ENCODE results near the gene DYDC1. TPM values are rescaled to one million over a fixed set of nuclear protein-coding genes. Genes with fewer than 3 reads are reported as not detected.

Gene DYDC1
- total and polyA plus RNA-seq, 11 donors = not detected

DNA sequence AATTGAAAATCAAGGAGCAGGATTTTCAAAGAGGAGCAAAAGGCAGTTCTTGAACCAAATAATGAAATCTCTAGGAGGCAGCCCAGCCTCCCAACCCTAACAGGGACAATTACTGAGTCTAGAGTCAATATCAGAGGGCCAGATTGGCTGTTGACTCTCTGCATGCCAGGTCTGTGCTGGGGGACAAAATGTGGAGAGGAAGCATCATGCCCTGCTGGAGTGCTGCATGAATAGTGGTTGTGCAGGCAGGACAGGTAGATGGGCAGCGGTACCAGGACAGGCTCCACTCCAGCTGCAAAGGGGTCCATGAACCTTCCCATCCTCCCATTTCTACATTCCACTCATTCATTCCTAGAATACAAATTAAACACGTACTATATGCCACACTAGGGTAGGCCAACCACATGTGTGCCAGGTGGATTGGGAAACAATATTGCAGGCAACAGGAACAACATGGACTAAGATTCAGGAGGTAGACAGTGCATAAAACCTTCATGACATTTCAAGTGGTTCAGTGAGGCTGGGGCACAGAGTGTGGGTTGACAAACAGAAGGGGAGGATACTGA, 36.7 kb downstream of the DYDC1 start:
- H3K4me3 ChIP-seq = no peak overlapping the region
- H3K9me3 ChIP-seq = peaks cover 0 to 7% (median 0%) of the 10 kb centered on the region in 12 donors
- WGBS, 4 donors = 93 to 96% (median 93%) methylated on average over 2 of the region's 2 CpGs
- H3K4me1 ChIP-seq = no peaks in the 10 kb centered on the region
- no peak for TF ChIP-seq POLR2A (IDR thresholded peaks at IDR 0.05)
- TF ChIP-seq, protein P1, sequence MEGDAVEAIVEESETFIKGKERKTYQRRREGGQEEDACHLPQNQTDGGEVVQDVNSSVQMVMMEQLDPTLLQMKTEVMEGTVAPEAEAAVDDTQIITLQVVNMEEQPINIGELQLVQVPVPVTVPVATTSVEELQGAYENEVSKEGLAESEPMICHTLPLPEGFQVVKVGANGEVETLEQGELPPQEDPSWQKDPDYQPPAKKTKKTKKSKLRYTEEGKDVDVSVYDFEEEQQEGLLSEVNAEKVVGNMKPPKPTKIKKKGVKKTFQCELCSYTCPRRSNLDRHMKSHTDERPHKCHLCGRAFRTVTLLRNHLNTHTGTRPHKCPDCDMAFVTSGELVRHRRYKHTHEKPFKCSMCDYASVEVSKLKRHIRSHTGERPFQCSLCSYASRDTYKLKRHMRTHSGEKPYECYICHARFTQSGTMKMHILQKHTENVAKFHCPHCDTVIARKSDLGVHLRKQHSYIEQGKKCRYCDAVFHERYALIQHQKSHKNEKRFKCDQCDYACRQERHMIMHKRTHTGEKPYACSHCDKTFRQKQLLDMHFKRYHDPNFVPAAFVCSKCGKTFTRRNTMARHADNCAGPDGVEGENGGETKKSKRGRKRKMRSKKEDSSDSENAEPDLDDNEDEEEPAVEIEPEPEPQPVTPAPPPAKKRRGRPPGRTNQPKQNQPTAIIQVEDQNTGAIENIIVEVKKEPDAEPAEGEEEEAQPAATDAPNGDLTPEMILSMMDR (IDR thresholded peaks at IDR 0.05) = no peak
- H3K27ac ChIP-seq = no peak overlapping the region
- peaks cover 0 to 6% (median 0%) of the 10 kb centered on the region in 9 donors for H3K27me3 ChIP-seq
- H3K36me3 ChIP-seq = no peaks in the 10 kb centered on the region
- no peak for ATAC-seq
- intact Hi-C loops (cut with DNase I) = no loop called here
- DNase-seq = no peak

DNA sequence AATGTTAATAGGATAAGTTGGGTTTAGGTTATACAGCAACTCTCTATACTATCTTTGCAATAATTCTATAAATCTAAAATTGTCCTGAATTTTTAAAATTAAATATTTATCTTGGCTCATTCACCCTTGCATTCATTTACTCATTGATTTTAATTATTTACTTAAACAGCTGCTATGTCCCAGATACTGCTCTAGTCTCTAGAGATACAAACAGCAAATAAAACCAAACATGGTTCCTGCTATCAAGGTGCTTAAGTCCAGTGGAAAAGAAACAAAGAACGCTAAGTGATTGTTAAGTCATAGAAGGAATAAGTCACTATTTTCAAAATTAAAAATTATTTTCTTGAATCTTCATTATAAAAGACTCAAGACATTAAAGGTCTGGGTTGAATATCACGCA, 37.2 kb downstream of the DYDC1 start:
- Histone ChIP-seq H3K9me3 (peaks cover 0 to 7% (median 0%) of the 10 kb centered on the region in 12 donors), H3K27me3 (peaks cover 0 to 6% (median 0%) of the 10 kb centered on the region in 9 donors), H3K4me3 (no peak overlapping the region), H3K36me3 (no peaks in the 10 kb centered on the region), H3K4me1 (no peaks in the 10 kb centered on the region), H3K27ac (no peak overlapping the region)
- TF ChIP-seq, protein P1 (IDR thresholded peaks at IDR 0.05) = no peak
- TF ChIP-seq POLR2A (IDR thresholded peaks at IDR 0.05) = no peak
- ATAC-seq (no peak), DNase-seq (no peak)
- WGBS, 4 donors = 87 to 92% (median 89%) methylated on average over 2 of the region's 2 CpGs
- intact Hi-C loops (cut with DNase I) = no loop called here

DNA sequence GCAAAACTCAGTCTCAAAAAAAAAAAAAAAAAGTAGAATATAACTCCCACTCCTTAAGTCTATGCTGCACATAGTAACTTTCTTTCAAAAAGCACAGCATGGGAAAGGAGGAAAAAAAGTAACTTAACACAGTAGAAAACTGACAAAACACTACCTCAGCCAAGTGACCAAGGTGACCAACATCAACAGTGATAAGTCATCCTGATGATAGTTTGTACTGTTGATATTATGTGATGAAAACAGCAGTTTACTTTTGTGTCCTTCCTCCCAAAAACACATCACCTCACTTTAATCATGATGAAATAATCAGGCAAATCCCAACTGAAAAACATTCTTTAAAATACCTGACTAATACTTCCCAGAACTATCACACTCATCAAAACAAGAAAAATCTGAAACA, 37.8 kb downstream of the DYDC1 start:
- no peak overlapping the region for H3K27ac ChIP-seq
- H3K4me3 ChIP-seq = no peak overlapping the region
- no peaks in the 10 kb centered on the region for H3K36me3 ChIP-seq
- intact Hi-C loops (cut with DNase I) = no loop called here
- ATAC-seq (no peak), DNase-seq (no peak)
- H3K4me1 ChIP-seq = no peaks in the 10 kb centered on the region
- peaks cover 0 to 6% (median 0%) of the 10 kb centered on the region in 9 donors for H3K27me3 ChIP-seq
- TF ChIP-seq, protein P1 (IDR thresholded peaks at IDR 0.05) = no peak
- TF ChIP-seq POLR2A (IDR thresholded peaks at IDR 0.05) = no peak
- peaks cover 0 to 7% (median 0%) of the 10 kb centered on the region in 12 donors for H3K9me3 ChIP-seq

DNA sequence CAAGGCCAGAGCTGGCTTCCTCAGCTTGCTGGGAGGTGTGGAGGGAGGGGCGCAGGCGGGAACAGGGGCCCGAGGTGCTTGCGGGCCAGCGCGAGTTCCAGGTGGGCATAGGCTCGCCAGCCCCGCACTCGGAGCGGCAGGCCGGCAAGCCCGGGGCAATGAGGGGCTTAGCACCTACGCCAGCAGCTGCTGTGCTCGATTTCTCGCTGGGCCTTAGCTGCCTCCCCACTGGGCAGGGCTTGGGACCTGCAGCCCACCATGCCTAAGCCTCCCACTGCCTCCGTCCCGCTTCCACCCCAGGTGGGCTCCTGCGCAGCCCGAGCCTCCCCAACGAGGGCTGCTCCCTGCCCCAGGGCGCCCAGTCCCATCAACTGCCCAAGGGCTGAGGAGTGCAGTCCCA, 41.2 kb downstream of the DYDC1 start:
- H3K27me3 ChIP-seq = peaks cover 0 to 6% (median 0%) of the 10 kb centered on the region in 9 donors
- 89 to 95% (median 94%) methylated on average over 8 to 21 of the region's 21 CpGs for WGBS, 4 donors
- intact Hi-C loops (cut with DNase I) = no loop called here
- H3K4me3 ChIP-seq = no peak overlapping the region
- H3K9me3 ChIP-seq = peaks cover 0 to 13% (median 0%) of the 10 kb centered on the region in 12 donors
- DNase-seq (no peak), ATAC-seq (no peak)
- H3K4me1 ChIP-seq = no peaks in the 10 kb centered on the region
- H3K27ac ChIP-seq = no peak overlapping the region
- TF ChIP-seq, protein P1 (IDR thresholded peaks at IDR 0.05) = no peak
- no peak for TF ChIP-seq POLR2A (IDR thresholded peaks at IDR 0.05)
- H3K36me3 ChIP-seq = no peaks in the 10 kb centered on the region

All from heart left ventricle (tissue), 16 donors.